Panc1 (cell line): ENCODE data around the gene CIC. TPM values are rescaled to one million over a fixed set of nuclear protein-coding genes. Genes with fewer than 3 reads are reported as not detected.

Experiments
- ATAC-seq: fragments of 200-7000 bp; cut with Tn5 transposase; 2 replicates; pipeline ENCODE4 v1.9.1; 2020; ENCODE audit warnings: mild to moderate bottlenecking, moderate library complexity
- BruUV-seq: library from RNA; stranded (reverse); fragments of 400-500 nt; replicated peaks from 2 replicates; lab custom pipeline; 2021; lab: Mats Ljungman, UMichigan
- CTCF ChIA-PET: fragments of 300-600 bp; sonication (Branson Sonifier 250); formaldehyde crosslinking; loops from one replicate; lab custom pipeline; 2022; ENCODE audit warnings: antibody characterized with exemption; lab: Charles Lee
- POLR2A ChIA-PET: fragments of 300-600 bp; sonication (Branson Sonifier 250); formaldehyde crosslinking; loops from one replicate; lab custom pipeline; 2022; ENCODE audit warnings: antibody characterized with exemption; lab: Charles Lee
- DNase-seq: peaks from one replicate; pipeline ENCODE4 v3.0.0-alpha.2; 2010; ENCODE audit warnings: low read depth, low spot score
- H3K27ac ChIP-seq: 2 replicates; pipeline ENCODE4 v1.5.1; 2011; ENCODE audit warnings: mild to moderate bottlenecking, low read length, inconsistent platforms
- H3K27me3 ChIP-seq: fragments of 200-500 bp; sonication (Bioruptor generic); 2 replicates; pipeline ENCODE4 v1.6.0; 2014; ENCODE audit warnings: low read length, inconsistent platforms; ENCODE audit not compliant: control insufficient read depth, insufficient read depth
- H3K36me3 ChIP-seq: fragments of 200-500 bp; sonication (Bioruptor generic); 2 replicates; pipeline ENCODE4 v1.5.1; 2014; ENCODE audit warnings: inconsistent platforms, mild to moderate bottlenecking, low read length, moderate library complexity; ENCODE audit not compliant: control insufficient read depth, insufficient read depth
- H3K4me1 ChIP-seq: 2 replicates; pipeline ENCODE4 v1.5.1; 2011; ENCODE audit warnings: inconsistent platforms, mild to moderate bottlenecking, low read length, moderate library complexity; ENCODE audit not compliant: control insufficient read depth, insufficient read depth
- H3K4me3 ChIP-seq, 2 experiments: 2 replicates each; pipeline ENCODE4 v1.5.1; 2011 to 2012; ENCODE audit warnings: low read depth in 2 of 2, low read length in 2 of 2, mild to moderate bottlenecking in 2 of 2, inconsistent platforms in 1 of 2, moderate library complexity in 1 of 2
- H3K9me3 ChIP-seq: fragments of 200-500 bp; sonication (Bioruptor generic); 2 replicates; pipeline ENCODE4 v1.5.1; 2014; ENCODE audit warnings: low read depth, mild to moderate bottlenecking, inconsistent platforms, low read length, moderate library complexity; ENCODE audit not compliant: control insufficient read depth, insufficient read depth
- CTCF ChIP-seq: fragments of 450-650 bp; IDR thresholded peaks from 2 replicates; pipeline ENCODE4 v1.5.1; 2017; ENCODE audit warnings: mild to moderate bottlenecking
- POLR2AphosphoS5 ChIP-seq: IDR thresholded peaks from 2 replicates; pipeline ENCODE4 v1.6.1; 2012; ENCODE audit warnings: mild to moderate bottlenecking, low read depth, low read length, moderate library complexity
- REST ChIP-seq, 2 experiments: IDR thresholded peaks; 2 replicates each; pipeline ENCODE4 v1.6.1; 2011 to 2012; ENCODE audit warnings: low read depth in 2 of 2, control low read depth in 1 of 2, low read length in 1 of 2, mild to moderate bottlenecking in 1 of 2, moderate library complexity in 1 of 2; ENCODE audit not compliant: insufficient read depth in 1 of 2
- SIN3A ChIP-seq: IDR thresholded peaks from 2 replicates; pipeline ENCODE4 v1.6.1; 2012; ENCODE audit warnings: low read depth, mild to moderate bottlenecking, low read length, moderate library complexity, borderline replicate concordance; ENCODE audit not compliant: insufficient read depth
- in situ Hi-C: cut with HindIII; loops from 2 replicates; pipeline ENCODE4 v1.10.0; 2016; ENCODE audit warnings: low sequenced_read_pairs, low pct_unique_long_range_greater_than_20kb
- intact Hi-C: fragments of 100-400 bp; cut with micrococcal nuclease; formaldehyde crosslinking; loops from one replicate; pipeline ENCODE4 v1.10.0; 2022; ENCODE audit not compliant: unreplicated experiment
- total RNA-seq: library from RNA; stranded (reverse); gene quantifications from one replicate; pipeline ENCODE4 v1.2.1, GENCODE V29; 2021; ENCODE audit not compliant: unreplicated experiment

Gene CIC
- total RNA-seq, 1 experiment from 2014 or later = 67.4 TPM

- intact Hi-C loops = no loop called here
- in situ Hi-C loops = no loop called here
- ChIA-PET POLR2A (interaction anchor here (0.5 kb wide), 1 partner anchor 9 kb away, joined by 9 read pairs; no protein-coding TSS in a partner anchor), CTCF (no interaction called here)
- Histone ChIP-seq H3K4me3 (peak overlapping the region; percentile 44 to 48), H3K4me1 (no peaks in the 10 kb centered on the region), H3K27me3 (no peaks in the 10 kb centered on the region), H3K9me3 (no peaks in the 10 kb centered on the region), H3K36me3 (no peaks in the 10 kb centered on the region), H3K27ac (no peak overlapping the region)
- ATAC-seq (no peak), DNase-seq (no peak)
- TF ChIP-seq REST (IDR thresholded peaks at IDR 0.05; ENCODE audit: insufficient read depth in 1 of 2, low read depth in 2 of 2, low read length in 1 of 2) (peak in 1 of 2 experiments; percentile 12; a peak in 1 of 4 replicates), POLR2AphosphoS5 (no peak)
- BruUV-seq = no TSS peak
These were observed 45.0 kb downstream of the CIC start for GRCh38 chr19:42313840-42314755.

GRCh38 chr19:42315024-42315423 is 46.0 kb downstream of the CIC start:
- H3K9me3 ChIP-seq = no peaks in the 10 kb centered on the region
- no peak overlapping the region for H3K4me3 ChIP-seq
- ATAC-seq (no peak), DNase-seq (no peak)
- in situ Hi-C loops (no loop called here), intact Hi-C loops (no loop called here)
- no peaks in the 10 kb centered on the region for H3K4me1 ChIP-seq
- TF ChIP-seq SIN3A (no peak), CTCF (no peak), POLR2AphosphoS5 (no peak), REST (IDR thresholded peaks at IDR 0.05; ENCODE audit: insufficient read depth in 1 of 2, low read depth in 2 of 2, low read length in 1 of 2) (no peak)
- CTCF ChIA-PET = no interaction called here
- POLR2A ChIA-PET = no interaction called here
- H3K27me3 ChIP-seq = no peaks in the 10 kb centered on the region
- no TSS peak for BruUV-seq
- no peak overlapping the region for H3K27ac ChIP-seq
- H3K36me3 ChIP-seq = no peaks in the 10 kb centered on the region
